Astrocyte (in vitro differentiated cells and primary cell): ENCODE measurements around the gene SLC39A8.

Experiments used
- EZH2 ChIP-seq: IDR thresholded peaks from 2 replicates; pipeline ENCODE4 v1.6.1; 2012; ENCODE audit warnings: mild to moderate bottlenecking, low read length, inconsistent platforms; ENCODE audit not compliant: insufficient read depth
- TF ChIP-seq, protein P1 (sequence below): IDR thresholded peaks from 2 replicates; pipeline ENCODE4 v1.5.1; 2011; ENCODE audit warnings: low read depth, mild to moderate bottlenecking, inconsistent platforms, low read length, moderate library complexity; ENCODE audit not compliant: insufficient read depth

DNA sequence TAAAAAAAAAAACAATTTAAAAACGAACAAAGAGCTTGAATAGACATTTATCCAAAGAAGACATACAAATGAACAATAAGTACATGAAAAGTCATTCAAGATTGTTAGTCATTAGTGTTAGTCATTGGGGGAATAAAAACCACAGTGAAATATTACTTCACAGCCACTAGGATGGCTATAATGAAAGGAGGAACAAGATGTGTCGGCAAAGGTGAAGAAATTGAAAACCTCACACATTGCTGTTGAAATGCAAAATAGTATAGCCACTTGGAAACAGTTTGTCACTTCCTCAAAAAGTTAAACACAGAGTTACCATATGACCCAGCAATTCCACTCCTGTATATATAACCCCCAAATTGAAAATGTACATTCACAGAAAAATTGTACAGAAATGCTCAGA lies 45.2 kb upstream of the SLC39A8 start:
- TF ChIP-seq, protein P1, sequence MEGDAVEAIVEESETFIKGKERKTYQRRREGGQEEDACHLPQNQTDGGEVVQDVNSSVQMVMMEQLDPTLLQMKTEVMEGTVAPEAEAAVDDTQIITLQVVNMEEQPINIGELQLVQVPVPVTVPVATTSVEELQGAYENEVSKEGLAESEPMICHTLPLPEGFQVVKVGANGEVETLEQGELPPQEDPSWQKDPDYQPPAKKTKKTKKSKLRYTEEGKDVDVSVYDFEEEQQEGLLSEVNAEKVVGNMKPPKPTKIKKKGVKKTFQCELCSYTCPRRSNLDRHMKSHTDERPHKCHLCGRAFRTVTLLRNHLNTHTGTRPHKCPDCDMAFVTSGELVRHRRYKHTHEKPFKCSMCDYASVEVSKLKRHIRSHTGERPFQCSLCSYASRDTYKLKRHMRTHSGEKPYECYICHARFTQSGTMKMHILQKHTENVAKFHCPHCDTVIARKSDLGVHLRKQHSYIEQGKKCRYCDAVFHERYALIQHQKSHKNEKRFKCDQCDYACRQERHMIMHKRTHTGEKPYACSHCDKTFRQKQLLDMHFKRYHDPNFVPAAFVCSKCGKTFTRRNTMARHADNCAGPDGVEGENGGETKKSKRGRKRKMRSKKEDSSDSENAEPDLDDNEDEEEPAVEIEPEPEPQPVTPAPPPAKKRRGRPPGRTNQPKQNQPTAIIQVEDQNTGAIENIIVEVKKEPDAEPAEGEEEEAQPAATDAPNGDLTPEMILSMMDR = no peak
- no peak for TF ChIP-seq EZH2
